Prostate gland (tissue), 2 donors: ENCODE data around the gene CERS3. TPM values are rescaled to one million over a fixed set of nuclear protein-coding genes. Genes with fewer than 3 reads are reported as not detected.

Experiments used
- DNase-seq: peaks from one replicate; pipeline ENCODE4 v3.0.0-alpha.2; 2019; ENCODE audit warnings: low spot score
- H3K27ac ChIP-seq, 2 donors: fragments of 200-600 bp; sonication (generic); 2 replicates each; pipeline ENCODE4 v1.5.1; 2017 to 2019
- H3K27me3 ChIP-seq: fragments of 200-600 bp; sonication (generic); replicated peaks from 2 replicates; pipeline ENCODE4 v1.5.1; 2019; ENCODE audit not compliant: insufficient read depth
- H3K36me3 ChIP-seq, 2 donors: fragments of 200-600 bp; sonication (generic); 1 replicate in 1 of 2; 2 replicates in 1 of 2; pipeline versions ENCODE4 v1.5.1 to v1.8.1; 2017 to 2019
- H3K4me1 ChIP-seq: fragments of 200-600 bp; sonication (generic); replicated peaks from 2 replicates; pipeline ENCODE4 v1.5.1; 2019
- H3K4me3 ChIP-seq, 2 donors: fragments of 200-600 bp; sonication (generic); 2 replicates each; pipeline ENCODE4 v1.5.1; 2017 to 2019
- H3K9me3 ChIP-seq: fragments of 200-600 bp; sonication (generic); 2 replicates; pipeline ENCODE4 v1.5.1; 2017
- POLR2A ChIP-seq: fragments of 450-650 bp; IDR thresholded peaks from one replicate; pipeline ENCODE4 v1.6.1; 2016; ENCODE audit warnings: antibody characterized with exemption, mild to moderate bottlenecking
- POLR2AphosphoS5 ChIP-seq: sonication (generic); formaldehyde crosslinking; IDR thresholded peaks from one replicate; pipeline ENCODE4 v1.6.1; 2017; ENCODE audit warnings: antibody characterized with exemption
- WGBS: methylation state at CpG from one replicate; pipeline ENCODE4 v1.1.5; 2018; 5-methylcytosine and 5-hydroxymethylcytosine counted together
- intact Hi-C: fragments of 100-400 bp; cut with DNase I; formaldehyde crosslinking; loops from one replicate; pipeline ENCODE4 v1.14.2; 2022
- total RNA-seq, 2 donors: library from RNA; depleted of rRNA; stranded (reverse); fragments of >200 nt; gene quantifications; one replicate each; pipeline ENCODE4 v1.1.0, GENCODE V29; 2016
- TF ChIP-seq, protein P1 (sequence below), 4 experiments: fragments of 200-600 bp in 2 of 4; fragments of 450-650 bp in 2 of 4; sonication (generic) in 2 of 4; IDR thresholded peaks; 1 replicate in 3 of 4; 2 replicates in 1 of 4; pipeline ENCODE4 v1.5.1; 2016 to 2019; ENCODE audit warnings: antibody characterized with exemption in 4 of 4, mild to moderate bottlenecking in 2 of 4, moderate library complexity in 2 of 4

CERS3 gene
- total RNA-seq, 2 donors from 2014 or later: 0.73 to 4.0 TPM

GRCh38 chr15:100544338-100544841 is 15.6 kb upstream of the CERS3 start:
- H3K4me1 ChIP-seq: no peaks in the 10 kb centered on the region
- TF ChIP-seq POLR2AphosphoS5 (no peak), POLR2A (no peak)
- TF ChIP-seq, protein P1, sequence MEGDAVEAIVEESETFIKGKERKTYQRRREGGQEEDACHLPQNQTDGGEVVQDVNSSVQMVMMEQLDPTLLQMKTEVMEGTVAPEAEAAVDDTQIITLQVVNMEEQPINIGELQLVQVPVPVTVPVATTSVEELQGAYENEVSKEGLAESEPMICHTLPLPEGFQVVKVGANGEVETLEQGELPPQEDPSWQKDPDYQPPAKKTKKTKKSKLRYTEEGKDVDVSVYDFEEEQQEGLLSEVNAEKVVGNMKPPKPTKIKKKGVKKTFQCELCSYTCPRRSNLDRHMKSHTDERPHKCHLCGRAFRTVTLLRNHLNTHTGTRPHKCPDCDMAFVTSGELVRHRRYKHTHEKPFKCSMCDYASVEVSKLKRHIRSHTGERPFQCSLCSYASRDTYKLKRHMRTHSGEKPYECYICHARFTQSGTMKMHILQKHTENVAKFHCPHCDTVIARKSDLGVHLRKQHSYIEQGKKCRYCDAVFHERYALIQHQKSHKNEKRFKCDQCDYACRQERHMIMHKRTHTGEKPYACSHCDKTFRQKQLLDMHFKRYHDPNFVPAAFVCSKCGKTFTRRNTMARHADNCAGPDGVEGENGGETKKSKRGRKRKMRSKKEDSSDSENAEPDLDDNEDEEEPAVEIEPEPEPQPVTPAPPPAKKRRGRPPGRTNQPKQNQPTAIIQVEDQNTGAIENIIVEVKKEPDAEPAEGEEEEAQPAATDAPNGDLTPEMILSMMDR (IDR thresholded peaks at IDR 0.05): no peak
- no peaks in the 10 kb centered on the region for H3K27me3 ChIP-seq
- H3K4me3 ChIP-seq: no peak overlapping the region
- DNase-seq: no peak
- intact Hi-C loops: no loop called here
- no peak overlapping the region for H3K27ac ChIP-seq
- no peaks in the 10 kb centered on the region for H3K9me3 ChIP-seq
- 62% methylated on average over 36 of the region's 57 CpGs for WGBS
- H3K36me3 ChIP-seq: no peaks in the 10 kb centered on the region

DNA sequence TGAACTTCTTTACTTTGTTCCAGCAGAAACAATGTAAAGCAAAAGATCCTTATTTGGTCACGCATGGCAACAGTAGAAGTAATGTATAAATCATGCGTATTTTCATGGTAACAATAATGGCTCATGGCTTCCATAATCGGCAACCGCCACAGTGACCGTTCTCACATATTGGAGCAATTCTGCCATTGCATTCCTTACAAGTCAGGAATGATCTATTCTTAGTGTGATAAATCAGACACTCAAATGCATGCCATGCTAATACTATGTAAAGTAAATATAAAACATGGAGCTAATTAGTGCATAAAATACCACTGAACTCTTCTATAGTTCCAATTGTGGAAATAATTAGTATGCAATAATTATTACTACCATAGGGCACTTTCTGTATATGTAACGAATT is 13.5 kb upstream of the CERS3 start:
- TF ChIP-seq, protein P1 (IDR thresholded peaks at IDR 0.05): no peak
- no peak for TF ChIP-seq POLR2A
- no peak for TF ChIP-seq POLR2AphosphoS5
- Histone ChIP-seq H3K4me1 (no peaks in the 10 kb centered on the region), H3K27me3 (no peaks in the 10 kb centered on the region), H3K27ac (no peak overlapping the region), H3K4me3 (no peak overlapping the region), H3K9me3 (no peaks in the 10 kb centered on the region), H3K36me3 (no peaks in the 10 kb centered on the region)
- intact Hi-C loops: no loop called here
- WGBS: 97% methylated on average over 6 of the region's 6 CpGs
- no peak for DNase-seq

- WGBS: 43% methylated on average over 2 of the region's 2 CpGs
- no peak overlapping the region for H3K4me3 ChIP-seq
- intact Hi-C loops: no loop called here
- no peaks in the 10 kb centered on the region for H3K27me3 ChIP-seq
- no peaks in the 10 kb centered on the region for H3K36me3 ChIP-seq
- TF ChIP-seq, protein P1 (IDR thresholded peaks at IDR 0.05): no peak
- TF ChIP-seq POLR2A (no peak), POLR2AphosphoS5 (no peak)
- H3K9me3 ChIP-seq: no peaks in the 10 kb centered on the region
- no peak overlapping the region for H3K27ac ChIP-seq
- DNase-seq: no peak
- no peaks in the 10 kb centered on the region for H3K4me1 ChIP-seq
Measured at GRCh38 chr15:100537331-100537730, 8.6 kb upstream of the CERS3 start.

GRCh38 chr15:100536733-100537132 is 8.0 kb upstream of the CERS3 start:
- intact Hi-C loops: no loop called here
- Histone ChIP-seq H3K36me3 (no peaks in the 10 kb centered on the region), H3K4me1 (no peaks in the 10 kb centered on the region), H3K27ac (no peak overlapping the region), H3K4me3 (no peak overlapping the region), H3K9me3 (no peaks in the 10 kb centered on the region), H3K27me3 (no peaks in the 10 kb centered on the region)
- TF ChIP-seq POLR2A (no peak), POLR2AphosphoS5 (no peak)
- TF ChIP-seq, protein P1 (IDR thresholded peaks at IDR 0.05): no peak
- no peak for DNase-seq

DNA sequence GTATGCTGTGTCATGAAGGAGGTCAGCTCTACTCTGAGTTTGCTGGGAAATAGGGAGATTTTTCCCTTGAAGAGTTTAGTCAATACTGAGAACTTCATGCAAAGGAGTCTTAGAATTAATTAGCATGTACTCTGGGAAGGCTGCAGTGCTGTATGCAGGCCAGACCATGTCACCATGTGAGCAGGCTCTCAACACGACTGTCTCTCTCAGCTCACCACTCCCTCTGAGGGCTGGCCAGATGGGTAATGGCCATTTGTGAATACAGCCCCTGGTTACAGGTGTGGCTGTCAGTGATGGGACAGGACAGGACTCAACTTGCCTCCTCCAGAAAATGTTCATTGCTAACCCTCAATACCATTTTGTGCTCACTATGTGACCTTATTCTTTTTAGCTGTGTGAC is 5.1 kb upstream of the CERS3 start:
- H3K36me3 ChIP-seq: no peaks in the 10 kb centered on the region
- H3K27ac ChIP-seq: no peak overlapping the region
- H3K9me3 ChIP-seq: no peaks in the 10 kb centered on the region
- no peak for DNase-seq
- WGBS: 23% methylated on average over 1 of the region's 1 CpG
- intact Hi-C loops: no loop called here
- no peak overlapping the region for H3K4me3 ChIP-seq
- TF ChIP-seq, protein P1 (IDR thresholded peaks at IDR 0.05): no peak
- TF ChIP-seq POLR2A (no peak), POLR2AphosphoS5 (no peak)
- no peaks in the 10 kb centered on the region for H3K27me3 ChIP-seq
- H3K4me1 ChIP-seq: no peaks in the 10 kb centered on the region
